NCI-H2171 treated with DMSO at 0.1 percent for 48 hours (cell line): ENCODE results near the gene PYGO1.
"Not testable (repeated sequence)": the region's sequence is repeated elsewhere in the genome, so short reads cannot be mapped to it uniquely, and the experiment has no call there.

Source experiments
- DNase-seq: peaks from one replicate; lab custom pipeline; 2025; lab: John Stamatoyannopoulos, UW

Gene PYGO1

GRCh38 chr15:55564347-55565145, 23.6 kb downstream of the PYGO1 start:
- DNase-seq: no peak

GRCh38 chr15:55562601-55563000, 25.5 kb downstream of the PYGO1 start:
- no peak for DNase-seq

- no peak for DNase-seq
Measured at GRCh38 chr15:55555089-55555488, 33.1 kb downstream of the PYGO1 start.

- DNase-seq: peak; percentile 93
Measured at GRCh38 chr15:55552926-55553325, 35.2 kb downstream of the PYGO1 start.

- no peak for DNase-seq
Measured at GRCh38 chr15:55552451-55552850, 35.7 kb downstream of the PYGO1 start.

- DNase-seq: no peak
Measured at GRCh38 chr15:55549305-55549704, 38.8 kb downstream of the PYGO1 start.

GRCh38 chr15:55546718-55547117, 41.4 kb downstream of the PYGO1 start:
- DNase-seq: no peak

- DNase-seq: no peak
Measured at GRCh38 chr15:55535436-55535835, 52.7 kb downstream of the PYGO1 start.

GRCh38 chr15:55532944-55533343, 55.2 kb downstream of the PYGO1 start:
- DNase-seq: no peak

GRCh38 chr15:55530861-55531313, 57.3 kb downstream of the PYGO1 start:
- DNase-seq: no peak

- no peak for DNase-seq
Measured at GRCh38 chr15:55528812-55529211, 59.3 kb downstream of the PYGO1 start.

GRCh38 chr15:55527150-55527549, 61.0 kb downstream of the PYGO1 start:
- DNase-seq: no peak

GRCh38 chr15:55526559-55527036, 61.5 kb downstream of the PYGO1 start:
- DNase-seq: peak; percentile 39

- DNase-seq: no peak
Measured at GRCh38 chr15:55522742-55523450, 65.2 kb downstream of the PYGO1 start.

- DNase-seq: peak; percentile 13
Measured at GRCh38 chr15:55518641-55519040, 69.5 kb downstream of the PYGO1 start.

- no peak for DNase-seq
Measured at GRCh38 chr15:55518009-55518408, 70.1 kb downstream of the PYGO1 start.

- no peak for DNase-seq
Measured at GRCh38 chr15:55515991-55516776, 72.0 kb downstream of the PYGO1 start.

GRCh38 chr15:55515491-55515890, 72.7 kb downstream of the PYGO1 start:
- no peak for DNase-seq

GRCh38 chr15:55514414-55514850, 73.7 kb downstream of the PYGO1 start:
- no peak for DNase-seq

GRCh38 chr15:55513621-55514413, 74.3 kb downstream of the PYGO1 start:
- DNase-seq: not testable (repeated sequence)

- no peak for DNase-seq
Measured at GRCh38 chr15:55513152-55513551, 75.0 kb downstream of the PYGO1 start.
